GM19239 (cell line): Measurements from ENCODE around the gene RXYLT1.

Experiments
- DNase-seq: peaks from one replicate; pipeline ENCODE4 v3.0.0; 2011; ENCODE audit warnings: low spot score; ENCODE audit not compliant: insufficient read length
- FAIRE-seq: peaks from 2 replicates; lab custom pipeline; 2011; peaks lifted over from hg19 to GRCh38; lab: Jason Lieb, UNC

RXYLT1 gene

DNA sequence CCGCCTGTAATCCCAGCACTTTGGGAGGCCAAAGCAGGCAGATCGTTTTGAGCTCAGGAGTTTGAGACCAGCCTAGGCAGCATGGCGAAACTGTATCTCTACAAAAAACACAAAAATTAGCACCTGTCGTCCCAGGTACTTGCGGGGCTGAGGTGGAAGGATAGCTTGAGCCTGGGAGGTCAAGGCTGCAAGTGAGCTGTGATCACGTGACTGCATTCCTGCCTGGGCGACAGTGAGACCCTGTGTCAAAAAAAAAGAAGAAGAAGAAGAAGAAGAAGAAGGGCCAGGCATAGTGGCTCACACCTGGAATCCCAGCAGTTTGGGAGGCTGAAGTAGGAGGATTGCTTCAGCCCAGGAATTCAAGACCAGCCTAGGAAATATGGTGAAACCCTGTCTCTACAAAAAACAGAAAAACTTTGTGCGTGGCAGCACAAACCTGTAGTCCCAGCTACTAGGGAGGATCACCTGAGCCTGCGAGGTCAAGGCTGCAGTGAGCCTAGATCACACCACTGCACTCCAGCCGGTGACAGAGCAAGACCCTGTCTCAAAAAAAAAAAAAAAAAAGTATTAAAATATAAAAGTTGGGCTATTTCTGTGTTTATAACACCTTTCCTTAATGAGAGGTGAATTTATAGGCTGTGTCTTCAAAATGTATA is 15.5 kb downstream of the RXYLT1 start:
- FAIRE-seq (no peak), DNase-seq (no peak)

GRCh38 chr12:63795944-63796343 is 16.2 kb downstream of the RXYLT1 start:
- FAIRE-seq (peak; percentile 49), DNase-seq (no peak)

DNA sequence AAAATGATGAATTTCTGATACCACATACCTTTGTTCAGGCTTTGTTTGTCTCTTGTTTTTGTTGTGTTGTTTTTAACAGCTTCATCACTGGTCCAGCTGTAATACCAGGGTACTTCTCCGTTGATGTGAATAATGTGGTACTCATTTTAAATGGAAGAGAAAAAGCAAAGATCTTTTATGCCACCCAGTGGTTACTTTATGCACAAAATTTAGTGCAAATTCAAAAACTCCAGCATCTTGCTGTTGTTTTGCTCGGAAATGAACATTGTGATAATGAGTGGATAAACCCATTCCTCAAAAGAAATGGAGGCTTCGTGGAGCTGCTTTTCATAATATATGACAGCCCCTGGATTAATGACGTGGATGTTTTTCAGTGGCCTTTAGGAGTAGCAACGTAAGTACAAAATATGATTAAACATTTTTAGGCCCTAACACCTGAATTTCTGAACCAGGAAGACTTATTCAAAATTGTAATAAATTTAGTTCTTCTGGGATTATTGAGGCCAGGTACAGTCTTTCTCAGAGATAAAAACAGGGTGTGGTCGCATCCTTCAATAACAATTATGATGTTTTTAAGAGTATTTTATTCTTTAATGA is 22.4 kb downstream of the RXYLT1 start:
- FAIRE-seq: peak; percentile 79
- no peak for DNase-seq

DNA sequence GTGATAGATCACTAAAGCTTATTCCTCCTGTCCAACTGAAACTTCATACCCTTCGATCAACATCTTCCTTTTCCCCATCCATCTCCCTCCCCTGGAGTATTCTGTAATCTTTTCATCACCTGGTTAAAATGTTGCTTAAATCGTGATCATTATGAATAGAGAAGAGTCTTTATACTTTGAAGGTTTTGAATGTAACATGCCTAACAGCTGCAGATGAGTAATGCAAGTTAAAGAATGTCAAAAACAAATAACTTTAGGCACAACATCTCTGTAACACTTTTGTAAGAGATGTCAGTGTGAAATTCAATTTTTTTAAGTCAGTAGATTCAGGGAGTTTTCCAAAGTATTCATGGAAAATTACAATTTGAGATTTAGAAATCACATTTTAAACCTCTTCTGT is 25.0 kb downstream of the RXYLT1 start:
- FAIRE-seq: no peak
- DNase-seq: no peak

- no peak for FAIRE-seq
- DNase-seq: no peak
Observed at GRCh38 chr12:63805704-63806672, 26.3 kb downstream of the RXYLT1 start.

- no peak for FAIRE-seq
- DNase-seq: no peak
Observed at GRCh38 chr12:63808631-63809030, 28.9 kb downstream of the RXYLT1 start.

DNA sequence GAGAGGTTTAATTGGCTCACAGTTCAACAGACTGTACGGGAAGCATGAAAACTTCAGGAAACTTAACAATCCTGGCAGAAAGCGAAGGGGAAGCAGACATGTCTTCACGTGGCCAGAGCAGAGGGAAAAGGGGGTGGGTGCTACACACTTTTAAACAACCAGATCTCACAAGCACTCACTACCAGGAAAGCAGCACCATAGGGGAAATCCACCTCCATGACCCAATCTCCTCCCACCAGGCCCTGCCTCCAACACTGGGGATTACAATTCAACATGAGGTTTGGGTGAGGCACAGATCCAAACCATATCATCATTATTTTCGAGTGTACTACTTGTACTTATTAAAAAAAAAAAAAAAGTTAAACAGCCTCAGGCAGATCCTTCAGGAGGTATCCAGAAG is 29.9 kb downstream of the RXYLT1 start:
- FAIRE-seq: no peak

GRCh38 chr12:63811334-63811733 is 31.6 kb downstream of the RXYLT1 start:
- FAIRE-seq: no peak
- no peak for DNase-seq

More for the DNA sequence above, 29.9 kb downstream of the RXYLT1 start:
- DNase-seq: no peak

- DNase-seq: no peak
- FAIRE-seq: no peak
Observed at GRCh38 chr12:63811755-63812154, 32.0 kb downstream of the RXYLT1 start.

DNA sequence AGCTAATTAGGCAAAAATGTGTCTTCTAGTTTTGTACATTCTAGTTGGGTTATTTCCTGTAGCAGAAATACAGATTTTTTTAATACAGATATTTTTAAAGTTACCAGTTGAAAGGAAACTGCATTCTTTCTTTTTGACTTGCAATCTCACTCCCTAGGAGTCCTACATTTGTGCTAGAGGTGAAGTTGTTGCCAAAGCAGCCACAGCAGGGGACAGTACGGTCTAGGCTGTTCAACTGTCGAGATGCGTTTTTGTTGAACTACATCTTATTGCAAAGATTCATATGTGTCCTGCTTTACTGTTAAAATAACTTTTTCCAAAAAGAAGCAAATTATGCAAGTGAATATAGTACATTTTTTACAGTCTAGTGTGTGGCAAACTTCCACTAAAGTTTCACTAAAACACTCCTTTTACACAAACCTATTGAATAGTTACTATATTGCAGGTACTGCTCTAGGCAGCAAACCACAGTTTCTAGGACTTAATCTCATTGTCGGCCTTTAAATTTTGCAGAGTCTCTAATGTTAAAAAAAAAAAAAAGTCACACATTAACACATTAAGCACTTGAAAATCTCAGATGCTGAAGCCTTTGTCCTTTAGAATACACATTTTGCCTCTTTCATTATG is 34.5 kb downstream of the RXYLT1 start:
- no peak for DNase-seq

DNA sequence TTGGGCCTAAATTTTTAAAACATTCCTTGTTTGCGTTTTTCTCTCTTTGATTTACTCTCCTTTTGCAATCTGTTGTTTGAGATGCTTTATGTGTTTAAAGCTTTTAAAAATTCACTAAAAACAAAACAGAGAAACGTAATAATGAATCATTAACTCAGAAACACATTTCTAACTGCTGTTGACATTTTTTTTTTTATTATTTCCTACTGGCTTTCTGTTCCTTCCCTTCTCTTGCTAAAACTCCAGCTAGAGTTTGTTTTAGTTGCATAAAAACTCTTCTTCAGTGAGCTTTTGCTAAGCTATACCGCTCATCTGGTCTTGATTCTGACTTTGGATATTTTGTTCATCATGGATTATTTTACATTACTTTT is 35.8 kb downstream of the RXYLT1 start:
- no peak for FAIRE-seq
- DNase-seq: no peak

More for the DNA sequence above, 34.5 kb downstream of the RXYLT1 start:
- FAIRE-seq: peak; percentile 70

DNA sequence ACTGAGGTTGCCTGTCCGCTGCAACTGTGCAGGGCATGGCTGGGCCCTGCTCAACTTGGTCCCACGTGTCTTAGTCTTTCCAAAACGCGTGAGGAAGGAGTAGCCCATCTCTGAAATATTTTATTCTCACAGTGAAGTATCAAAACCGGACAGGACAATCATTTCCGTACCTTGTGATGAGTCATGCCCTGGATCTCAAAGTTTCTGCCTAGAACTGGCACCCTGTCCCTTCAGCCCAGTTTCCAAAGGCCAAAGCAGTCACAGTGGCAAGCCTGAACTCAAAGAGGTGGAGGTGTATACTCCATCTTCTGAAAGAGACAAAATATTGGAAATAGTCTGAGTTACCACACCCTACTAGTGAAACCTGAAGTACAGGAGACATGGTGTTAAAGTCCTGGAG is 36.3 kb downstream of the RXYLT1 start:
- DNase-seq: no peak

DNA sequence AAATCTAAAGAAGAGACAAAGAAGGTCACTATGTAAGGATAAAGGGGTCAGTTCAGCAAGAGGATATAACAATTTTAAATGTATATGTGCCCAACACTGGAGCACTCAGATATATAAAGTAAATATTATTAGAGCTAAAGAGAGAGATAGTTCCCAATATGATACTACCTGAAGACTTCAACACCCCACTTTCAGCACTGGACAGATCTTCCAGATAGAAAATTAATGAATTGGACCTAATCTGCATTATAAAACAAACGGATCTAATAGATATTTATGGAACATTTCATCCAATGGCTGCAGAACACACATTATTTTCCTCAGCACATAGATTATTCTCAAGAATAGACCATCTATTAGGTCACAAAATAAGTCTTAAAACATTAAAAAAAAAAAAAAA is 40.7 kb downstream of the RXYLT1 start:
- DNase-seq (no peak), FAIRE-seq (no peak)

More for the DNA sequence above, 36.3 kb downstream of the RXYLT1 start:
- FAIRE-seq: no peak

DNA sequence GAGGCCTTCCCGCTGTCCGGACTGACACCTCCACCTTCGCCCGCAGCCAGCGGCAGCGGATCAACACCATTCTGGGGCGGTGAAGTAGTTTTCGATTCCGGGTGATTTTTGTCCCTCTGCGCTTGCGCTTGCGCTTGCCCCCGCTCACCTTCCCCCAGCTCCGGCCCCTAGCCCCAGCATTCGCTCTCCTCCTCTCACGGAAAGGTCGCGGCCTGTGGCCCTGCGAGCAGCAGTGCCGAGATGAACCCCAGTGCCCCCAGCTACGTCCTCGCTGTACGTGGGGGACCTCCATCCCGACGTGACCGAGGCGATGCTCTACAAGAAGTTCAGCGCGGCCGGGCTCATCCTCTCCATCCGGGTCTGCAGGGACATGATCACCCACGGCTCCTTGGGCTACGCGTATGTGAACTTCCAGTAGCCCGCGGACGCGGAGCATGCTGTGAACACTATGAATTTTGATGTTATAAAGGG is 42.1 kb downstream of the RXYLT1 start:
- DNase-seq: no peak
- FAIRE-seq: no peak

DNA sequence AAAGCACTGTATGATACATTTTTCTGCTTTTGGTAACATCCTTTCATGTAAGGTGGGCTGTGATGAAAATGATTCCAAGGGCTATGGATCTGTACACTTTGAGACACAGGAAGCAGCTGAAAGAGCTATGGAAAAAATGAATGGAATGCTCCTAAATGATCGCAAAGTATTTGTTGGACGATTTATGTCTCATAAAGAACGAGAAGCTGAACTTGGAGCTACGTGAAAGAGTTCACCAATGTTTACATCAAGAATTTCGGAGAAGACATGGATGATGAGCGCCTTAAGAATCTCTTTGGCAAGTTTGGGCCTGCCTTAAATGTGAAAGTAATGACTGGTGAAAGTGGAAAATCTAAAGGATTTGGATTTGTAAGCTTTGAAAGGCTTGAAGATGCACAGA is 42.6 kb downstream of the RXYLT1 start:
- no peak for DNase-seq
- no peak for FAIRE-seq

DNA sequence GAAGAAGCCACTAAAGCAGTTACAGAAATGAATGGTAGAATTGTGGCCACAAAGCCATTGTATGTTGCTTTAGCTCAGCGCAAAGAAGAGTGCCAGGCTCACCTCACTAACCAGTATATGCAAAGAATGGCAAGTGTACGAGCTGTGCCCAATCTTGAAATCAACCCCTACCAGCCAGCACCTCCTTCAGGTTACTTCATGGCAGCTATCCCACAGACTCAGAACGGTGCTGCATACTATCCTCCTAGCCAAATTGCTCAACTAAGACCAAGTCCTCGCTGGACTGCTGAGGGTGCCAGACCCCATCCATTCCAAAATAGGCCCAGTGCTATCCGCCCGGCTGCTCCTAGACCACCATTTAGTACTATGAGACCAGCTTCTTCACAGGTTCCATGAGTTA is 43.3 kb downstream of the RXYLT1 start:
- FAIRE-seq (no peak), DNase-seq (no peak)

DNA sequence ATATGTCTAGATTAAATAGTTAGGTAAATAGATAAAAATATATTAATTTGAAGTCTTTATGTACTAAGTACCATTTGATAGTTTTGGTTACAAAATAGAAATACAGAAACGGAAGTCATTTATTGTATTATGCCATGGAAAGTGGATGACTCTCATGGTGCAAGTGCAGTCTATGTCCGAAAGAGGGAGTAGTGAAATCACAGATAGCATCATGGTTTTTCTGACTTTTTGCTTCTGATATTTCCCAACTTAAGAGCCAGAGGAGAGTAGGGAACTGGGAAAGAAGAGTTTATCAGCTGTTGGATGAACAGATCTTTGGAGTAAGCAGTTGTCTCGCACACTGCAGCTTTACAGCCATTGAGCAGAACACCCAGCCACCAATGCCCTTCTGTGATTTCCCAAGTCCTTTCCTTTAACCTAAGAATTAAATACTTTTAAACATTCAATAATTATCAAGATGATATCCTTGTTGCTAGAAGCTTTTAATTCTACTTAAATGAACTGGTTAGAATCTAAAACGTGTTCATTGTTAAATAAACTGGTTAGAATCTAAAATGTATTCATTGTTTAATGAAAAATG is 46.4 kb downstream of the RXYLT1 start:
- FAIRE-seq: peak; percentile 45
- DNase-seq: no peak

- DNase-seq (no peak), FAIRE-seq (no peak)
Observed at GRCh38 chr12:63828867-63829266, 49.2 kb downstream of the RXYLT1 start.

- DNase-seq: no peak
Observed at GRCh38 chr12:63836046-63836445, 56.3 kb downstream of the RXYLT1 start.

DNA sequence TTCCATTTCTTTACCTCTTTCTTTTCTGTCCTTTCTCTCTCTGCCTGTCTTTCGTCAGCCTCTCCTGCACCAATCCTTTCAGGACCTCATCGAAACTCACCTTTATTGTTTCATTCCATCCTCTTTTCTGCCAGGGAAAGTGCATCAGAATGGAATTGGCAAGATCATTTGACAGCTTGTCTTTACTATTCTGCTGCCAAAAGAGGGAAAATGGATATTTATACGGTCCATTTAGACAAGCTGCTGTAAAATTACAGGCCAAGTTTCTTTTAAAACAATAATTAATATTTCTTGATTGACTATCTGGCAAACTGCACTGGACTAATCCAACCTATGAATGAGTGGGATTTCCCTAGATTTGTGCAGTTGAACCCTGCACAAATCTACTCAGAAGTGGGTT is 57.2 kb downstream of the RXYLT1 start:
- FAIRE-seq (no peak), DNase-seq (no peak)

More at GRCh38 chr12:63836046-63836445, 56.3 kb downstream of the RXYLT1 start:
- FAIRE-seq: no peak
